ENCODE results near the gene CXCL9.
"Not testable (repeated sequence)": the region's sequence is repeated elsewhere in the genome, so short reads cannot be mapped to it uniquely, and the experiment has no call there.

Gene CXCL9

DNA sequence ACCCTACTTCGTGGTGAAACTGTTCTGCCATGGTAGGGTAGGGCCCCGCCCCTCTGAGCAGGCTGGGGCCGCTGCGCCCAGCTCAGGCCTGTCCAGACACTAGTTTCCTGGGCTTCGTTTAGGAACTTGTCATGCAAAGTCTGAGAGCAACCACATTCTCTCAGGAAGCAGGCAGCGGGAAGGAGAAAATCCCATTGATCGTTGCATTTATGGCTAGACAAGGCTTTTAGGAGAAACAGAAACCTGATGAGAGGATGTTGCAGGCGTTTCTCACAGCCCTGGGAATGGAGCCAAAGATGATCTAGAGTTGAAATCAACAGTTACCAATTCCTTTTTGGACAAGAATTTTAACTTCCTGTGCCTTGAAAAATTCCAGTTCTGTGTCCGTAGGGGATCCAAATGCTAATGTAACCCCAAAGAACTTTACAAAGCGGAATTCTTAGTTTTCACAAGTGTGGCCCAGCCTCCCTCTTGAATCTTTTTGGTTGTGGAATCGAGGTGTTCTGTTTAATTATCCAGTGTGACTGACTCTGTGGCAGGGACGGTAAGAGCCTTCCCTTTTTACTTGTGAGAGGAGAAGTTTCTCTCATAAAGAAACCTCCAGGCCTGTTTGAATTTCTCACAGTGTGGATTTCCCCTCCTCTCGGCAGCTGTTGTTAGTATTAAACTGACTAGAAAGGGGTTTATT lies 4.5 kb upstream of the CXCL9 start:
- DNase-seq (ENCODE audit: low spot score) = no peak

DNA sequence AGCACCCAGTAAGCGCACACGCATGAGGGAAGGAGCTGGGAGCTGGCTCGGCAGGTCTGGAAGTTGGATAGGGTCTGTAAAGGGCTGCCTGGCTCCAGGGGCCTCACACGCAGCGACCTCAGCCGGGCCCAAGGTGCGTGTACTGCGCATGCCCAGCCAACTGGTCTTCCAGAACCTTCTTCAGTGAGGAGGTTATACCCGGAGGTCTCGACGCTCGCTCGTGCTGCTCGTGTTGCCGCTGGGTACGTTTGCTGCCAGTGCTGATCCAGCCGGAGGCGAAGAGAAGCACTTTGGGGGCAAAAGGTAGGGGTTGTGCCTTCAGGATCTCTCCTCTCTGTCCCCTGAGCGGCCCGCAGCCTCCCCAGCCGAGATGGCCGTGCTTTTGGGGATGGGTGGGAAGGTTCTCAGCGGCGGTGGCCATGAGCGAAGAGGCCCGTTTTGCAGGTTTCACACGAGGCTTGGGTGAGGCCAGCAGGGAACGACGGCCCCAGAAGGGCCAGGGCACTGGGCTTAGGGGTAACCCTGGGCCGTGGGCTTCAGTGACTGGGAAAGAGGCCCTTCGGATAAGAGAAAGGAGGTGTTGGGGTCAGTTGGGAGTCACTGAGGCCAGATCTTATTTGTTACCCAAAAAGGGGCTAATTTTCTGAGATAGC lies 3.8 kb upstream of the CXCL9 start:
- no peak for DNase-seq (ENCODE audit: low spot score)

DNA sequence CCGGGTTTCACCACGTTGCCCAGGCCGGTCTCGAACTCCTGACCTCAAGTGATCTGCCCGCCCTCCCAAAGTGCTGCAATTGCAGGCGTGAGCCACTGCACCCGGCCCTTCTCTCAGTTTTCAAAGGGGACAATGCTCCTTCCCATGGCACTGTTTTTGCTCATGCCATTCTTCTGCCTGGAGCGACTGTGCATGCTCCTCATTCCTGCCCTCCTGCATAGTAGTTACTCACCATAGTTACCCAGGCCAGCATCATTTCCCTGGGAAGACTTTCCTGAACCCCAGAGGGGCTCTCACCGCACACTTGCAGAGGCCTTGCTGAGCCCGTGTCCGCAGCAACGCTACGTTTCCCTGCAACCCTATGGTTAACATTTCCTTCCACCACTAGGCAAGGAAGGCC lies 3.3 kb upstream of the CXCL9 start:
- no peak for DNase-seq (ENCODE audit: low spot score)

DNA sequence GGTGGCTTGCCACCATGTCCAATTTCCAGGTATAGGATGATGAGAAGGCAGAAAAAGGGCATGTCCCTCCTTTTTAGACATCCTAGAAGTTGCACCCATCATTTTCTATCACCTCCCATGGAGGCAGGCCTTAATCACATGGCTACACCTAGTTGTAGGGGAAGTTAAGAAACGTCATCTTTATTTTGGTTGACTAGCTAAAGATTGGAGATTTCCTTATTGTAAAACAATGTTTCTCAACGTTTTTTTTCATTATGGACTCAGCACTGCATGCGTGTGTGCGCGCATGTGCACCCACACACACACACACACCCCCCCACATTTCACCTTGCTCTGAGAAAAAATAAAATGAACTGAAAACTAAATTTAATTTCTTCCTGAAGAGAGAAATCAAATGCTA lies 2.0 kb upstream of the CXCL9 start:
- no peak for DNase-seq (ENCODE audit: low spot score)

DNA sequence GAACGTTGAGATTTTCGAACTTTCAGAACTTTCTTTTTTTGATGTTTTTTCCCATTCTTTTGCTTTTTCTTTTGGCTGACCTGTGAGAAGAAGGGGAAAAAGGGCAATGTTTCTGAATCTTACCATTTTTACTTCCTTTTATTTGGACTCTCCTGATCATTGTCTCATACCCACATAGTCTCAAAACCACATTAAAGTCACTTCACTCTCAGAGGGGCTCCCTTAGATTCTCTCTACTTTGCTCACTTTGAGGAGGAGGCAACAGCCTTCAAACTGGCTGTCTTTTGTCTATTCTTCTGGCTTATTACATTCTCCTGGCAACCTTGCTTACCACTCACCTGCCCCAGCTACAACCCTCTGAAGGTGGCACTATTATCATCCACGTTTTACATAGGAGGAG lies 3.7 kb downstream of the CXCL9 start:
- no peak for DNase-seq (ENCODE audit: low spot score)

DNA sequence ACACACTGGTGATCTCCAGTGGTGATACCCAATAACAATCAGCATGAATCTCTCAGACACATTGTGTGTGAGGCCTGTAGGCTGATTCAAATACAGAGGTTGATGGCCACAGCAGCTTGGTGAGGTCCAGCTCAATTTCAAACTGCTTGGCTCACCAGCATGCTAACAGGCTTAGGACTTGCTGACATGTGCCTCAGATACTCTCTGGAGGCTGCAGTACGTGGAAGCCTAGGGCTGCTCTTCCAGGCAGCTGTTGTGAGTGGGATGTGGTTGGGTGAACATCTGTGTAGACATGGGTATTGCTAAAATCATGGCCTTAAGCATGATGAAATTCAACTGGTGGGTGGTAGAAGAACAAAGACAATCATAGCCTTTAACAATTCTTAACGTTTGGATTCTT lies 4.3 kb downstream of the CXCL9 start:
- no peak for DNase-seq (ENCODE audit: low spot score)

DNA sequence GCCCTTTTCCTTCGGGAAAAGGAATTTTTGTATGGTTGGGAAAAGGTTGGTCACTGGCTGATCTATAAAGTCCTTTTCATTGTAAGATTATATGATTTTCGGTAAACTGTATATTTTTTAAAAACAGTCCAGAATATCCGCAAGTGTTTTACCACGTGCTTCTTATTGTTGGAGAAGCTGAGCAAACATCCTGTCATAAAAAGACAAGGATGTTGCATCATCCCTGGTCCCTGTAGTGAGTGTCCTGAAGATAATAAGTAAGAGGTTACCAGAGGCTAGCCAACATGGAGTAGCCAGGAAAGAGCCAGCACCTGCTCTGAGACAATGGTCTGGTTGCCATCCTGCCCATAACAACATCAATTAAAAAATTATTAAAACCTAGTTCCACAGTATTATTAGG lies 5.1 kb downstream of the CXCL9 start:
- DNase-seq (ENCODE audit: low spot score) = no peak

DNA sequence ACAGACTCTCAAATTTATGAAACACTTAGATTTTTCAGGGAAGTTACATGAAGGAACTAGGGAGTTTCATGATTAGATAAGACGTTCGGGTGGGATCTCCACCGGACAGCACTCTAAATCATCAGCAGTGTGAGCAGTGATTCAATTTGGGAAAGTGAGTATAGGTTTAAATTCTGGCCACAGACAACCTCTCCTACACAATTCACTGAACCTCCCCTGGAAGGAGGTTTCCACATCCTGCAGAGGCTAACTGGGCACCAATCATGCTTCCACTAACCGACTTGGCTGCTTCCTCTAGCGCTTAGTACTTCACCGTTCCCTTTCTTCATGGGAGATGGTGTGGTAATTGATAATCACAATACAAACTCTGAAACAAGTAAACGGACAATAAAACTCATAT lies 5.6 kb downstream of the CXCL9 start:
- DNase-seq (ENCODE audit: low spot score) = no peak

DNA sequence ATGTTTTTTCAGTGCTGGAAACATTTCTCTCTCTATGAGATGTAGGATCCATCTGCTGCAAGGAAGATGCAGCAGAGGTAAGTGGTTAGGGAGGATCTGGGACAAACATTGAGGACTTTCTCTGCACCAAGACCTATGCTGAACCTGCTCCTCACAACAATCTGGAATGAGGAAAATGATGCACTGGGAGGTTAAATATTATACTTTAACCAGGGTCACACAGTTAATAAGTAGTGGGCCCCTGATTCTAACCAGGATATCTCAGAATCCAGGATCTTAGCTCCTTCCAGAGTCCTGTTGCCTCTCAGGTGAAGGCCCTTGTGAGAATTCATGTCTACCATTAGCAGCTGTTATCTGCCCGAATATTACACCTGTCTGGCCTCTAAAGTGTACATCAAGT lies 7.0 kb downstream of the CXCL9 start:
- no peak for DNase-seq (ENCODE audit: low spot score)

DNA sequence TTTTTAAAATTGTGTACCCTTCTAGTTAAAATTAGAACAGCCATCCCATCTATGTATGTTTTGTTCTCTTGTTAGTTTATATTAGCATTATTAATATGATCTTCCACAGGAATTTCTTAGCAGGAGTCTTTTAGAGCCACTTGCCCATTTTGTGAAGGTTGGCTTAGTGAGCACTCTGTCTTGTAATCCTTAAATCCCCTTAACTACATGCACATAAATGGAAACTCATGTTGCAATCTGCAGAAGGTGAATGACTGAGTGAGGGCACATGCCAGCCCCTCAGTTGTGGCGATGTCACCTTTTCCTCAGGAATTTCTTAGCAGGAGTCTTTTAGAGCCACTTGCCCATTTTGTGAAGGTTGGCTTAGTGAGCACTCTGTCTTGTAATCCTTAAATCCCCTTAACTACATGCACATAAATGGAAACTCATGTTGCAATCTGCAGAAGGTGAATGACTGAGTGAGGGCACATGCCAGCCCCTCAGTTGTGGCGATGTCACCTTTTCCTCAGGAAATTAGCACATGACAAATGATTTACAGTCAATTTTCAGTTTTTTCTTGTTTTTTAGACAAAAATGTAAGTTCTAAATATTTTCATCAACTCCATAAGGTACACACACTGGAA lies 8.7 kb downstream of the CXCL9 start:
- not testable (repeated sequence) for DNase-seq (ENCODE audit: low spot score)

DNA sequence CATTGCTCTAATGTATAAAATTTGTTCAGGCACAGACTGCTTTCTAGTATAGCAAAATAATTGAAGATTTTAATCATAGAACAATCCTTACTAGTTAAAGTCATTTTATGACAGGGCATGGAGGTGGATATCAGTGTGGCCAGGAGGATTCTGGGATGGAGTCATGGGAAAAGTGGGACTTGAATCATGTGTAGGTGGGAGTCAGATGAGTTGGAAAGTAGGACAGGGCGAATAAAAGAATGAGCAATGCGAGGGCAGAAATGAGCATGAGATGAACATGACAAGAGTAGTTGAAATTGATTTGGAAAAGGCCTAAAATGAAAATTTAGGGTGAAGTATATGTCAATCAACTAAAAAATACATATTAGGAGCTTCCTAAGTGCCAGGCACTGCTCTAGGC lies 9.4 kb downstream of the CXCL9 start:
- DNase-seq (ENCODE audit: low spot score) = no peak

DNA sequence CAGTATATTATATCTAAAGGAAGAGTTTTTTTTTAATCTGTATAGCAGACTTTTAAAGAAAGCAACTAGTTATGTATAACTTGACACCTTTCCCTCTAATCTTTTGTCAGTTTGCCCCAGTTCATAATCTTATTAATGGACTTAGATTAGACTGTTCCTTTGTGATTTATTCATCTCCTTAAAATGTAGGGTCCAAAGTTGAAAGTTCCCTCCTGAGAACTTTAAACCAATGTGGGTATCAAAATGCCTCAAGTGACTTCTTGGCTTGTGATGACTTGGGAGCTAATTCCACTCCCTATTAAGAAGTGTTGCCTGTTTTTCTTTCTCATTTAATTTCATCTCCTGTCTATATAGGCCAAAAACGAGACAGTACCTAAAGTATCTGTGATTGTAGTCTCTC lies 10.2 kb downstream of the CXCL9 start:
- no peak for DNase-seq (ENCODE audit: low spot score)

DNA sequence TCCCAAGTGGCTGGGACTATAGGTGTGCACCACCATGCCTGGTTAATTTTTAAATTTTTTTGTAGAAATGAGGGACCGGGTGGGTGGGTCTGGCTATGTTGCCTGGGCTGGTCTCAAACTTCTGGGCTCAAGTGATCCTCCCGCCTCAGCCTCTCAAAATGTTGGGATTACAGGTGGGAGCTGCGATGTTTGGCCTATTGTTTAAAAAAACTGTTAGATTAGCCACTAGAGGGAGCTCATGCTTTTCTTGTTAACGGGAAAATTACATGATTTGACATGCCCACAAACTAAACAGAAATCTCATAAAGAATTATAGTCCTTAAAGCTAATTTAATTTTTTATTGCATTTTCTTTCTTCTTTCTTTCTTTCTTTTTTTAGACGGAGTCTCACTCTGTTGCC lies 11.6 kb downstream of the CXCL9 start:
- DNase-seq (ENCODE audit: low spot score) = peak; percentile 79

DNA sequence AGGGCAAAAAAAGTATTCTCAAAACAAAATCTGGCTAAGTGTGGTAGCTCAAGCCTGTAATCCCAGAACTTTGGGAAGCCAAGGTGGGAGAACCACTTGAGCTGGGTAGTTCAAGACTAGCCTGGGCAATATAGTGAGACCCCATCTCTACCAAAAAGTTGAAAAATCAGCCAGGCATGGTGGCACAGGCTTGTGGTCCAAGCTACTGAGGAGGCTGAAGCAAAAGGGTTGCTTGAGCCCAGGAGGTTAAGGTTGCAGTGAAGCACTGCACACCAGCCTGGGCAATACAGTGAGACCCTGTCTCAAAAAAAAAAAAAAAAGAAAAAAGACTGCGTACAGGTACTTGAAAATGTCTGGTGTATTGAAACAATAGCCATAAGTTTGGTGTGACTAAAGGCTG lies 14.8 kb downstream of the CXCL9 start:
- no peak for DNase-seq (ENCODE audit: low spot score)

DNA sequence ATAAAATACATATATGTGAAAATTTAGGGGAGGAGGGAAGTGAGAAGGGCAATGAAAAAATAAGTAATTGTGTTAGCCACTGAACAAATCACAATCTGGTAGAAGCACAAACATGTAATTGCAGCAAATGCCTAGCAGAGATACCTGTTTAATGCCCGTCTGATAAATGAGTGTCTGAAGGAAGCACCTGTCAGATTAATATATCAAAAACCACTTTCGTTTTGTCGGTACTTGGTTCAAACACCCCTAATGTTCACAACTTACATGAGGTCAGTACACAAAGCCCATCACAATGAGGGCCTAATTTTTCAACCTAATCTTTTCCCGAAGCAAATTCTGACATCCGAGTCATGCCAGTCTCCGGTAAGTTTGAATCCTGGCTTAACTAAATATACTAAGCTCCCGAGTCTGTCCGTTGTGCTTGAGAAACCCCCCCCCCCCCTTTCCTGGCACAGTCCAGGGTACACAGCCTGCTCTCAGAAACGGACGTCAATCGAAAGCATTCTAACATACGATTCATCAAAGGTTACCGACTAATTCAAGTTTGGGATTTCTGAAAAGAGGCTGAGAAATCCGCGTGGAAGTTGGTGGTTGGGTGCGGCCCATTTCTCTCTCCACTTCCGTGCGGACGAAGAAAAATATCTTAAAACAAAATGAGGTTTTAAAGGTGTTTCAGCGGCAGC lies 17.3 kb downstream of the CXCL9 start:
- no peak for DNase-seq (ENCODE audit: low spot score)

DNA sequence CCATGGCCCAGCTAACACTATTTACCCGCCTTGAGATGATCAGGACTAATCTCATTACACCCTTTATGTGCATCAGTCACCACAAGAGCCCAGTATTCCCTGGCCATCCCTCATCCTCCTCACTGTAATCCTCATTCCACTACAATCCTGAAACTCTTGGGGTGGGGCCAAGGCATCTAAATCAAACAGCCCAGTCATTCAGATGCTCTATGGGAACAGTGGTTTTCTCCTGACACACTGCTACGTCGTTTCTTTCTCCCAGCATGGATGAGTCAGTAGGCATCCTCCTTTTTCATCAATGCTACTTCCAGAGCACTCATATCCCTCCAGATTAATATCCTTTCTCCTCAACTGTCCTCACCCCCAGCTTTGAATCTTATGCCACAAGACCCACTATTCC lies 22.2 kb downstream of the CXCL9 start:
- no peak for DNase-seq (ENCODE audit: low spot score)

DNA sequence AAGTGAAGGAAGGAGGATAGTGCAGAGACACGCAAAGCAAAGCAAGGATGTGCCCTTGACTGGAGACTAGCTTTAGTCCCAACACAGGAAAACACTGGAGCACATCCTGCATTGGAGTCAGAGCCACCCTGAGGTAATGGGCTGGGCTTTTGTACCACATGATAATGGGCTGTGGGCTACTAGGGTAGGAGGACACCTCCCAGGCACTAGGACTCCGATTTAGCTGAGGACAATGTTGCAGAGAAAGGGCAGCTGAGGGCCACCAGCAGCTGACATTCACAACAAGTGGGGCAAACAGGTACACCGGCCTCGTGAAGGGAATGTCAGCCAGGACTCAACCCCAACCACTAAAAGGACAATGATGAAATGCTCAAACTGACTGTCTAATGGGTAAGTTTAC lies 26.7 kb downstream of the CXCL9 start:
- DNase-seq (ENCODE audit: low spot score) = no peak

DNA sequence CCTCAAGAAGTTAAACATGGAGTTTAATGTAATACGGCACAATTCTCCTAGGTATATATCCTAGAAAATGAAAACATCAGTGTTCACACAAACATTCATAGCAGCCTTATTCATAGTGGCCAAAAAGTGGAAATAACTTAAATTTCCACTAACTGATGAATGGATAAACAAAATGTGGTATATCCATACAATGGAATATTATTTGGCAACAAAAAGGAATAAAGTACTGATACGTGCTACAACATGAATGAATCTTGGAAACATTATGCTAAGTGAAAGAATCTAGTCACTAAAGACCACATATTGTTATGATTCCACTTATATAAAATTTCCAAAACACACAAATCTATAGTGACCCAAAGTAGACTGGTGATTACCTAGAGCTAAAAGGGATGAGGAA lies 31.1 kb downstream of the CXCL9 start:
- DNase-seq (ENCODE audit: low spot score) = no peak

DNA sequence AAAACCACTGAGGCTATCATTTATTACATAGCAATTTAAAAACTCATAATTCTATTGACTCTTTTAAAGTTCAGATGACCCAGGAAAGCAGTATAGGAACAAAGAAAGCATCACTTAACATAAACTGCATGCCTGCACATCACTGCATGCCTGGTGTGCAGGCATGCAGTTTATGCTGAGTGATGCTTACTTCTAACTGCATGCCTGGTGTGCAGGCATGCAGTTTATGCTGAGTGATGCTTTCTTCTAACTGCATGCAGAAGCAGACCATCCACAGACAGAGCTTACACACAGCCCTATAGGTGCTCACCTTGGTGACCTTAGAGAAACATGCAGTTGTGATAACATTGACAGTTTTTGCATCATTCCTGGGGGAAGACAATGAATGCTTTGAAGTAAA lies 33.5 kb downstream of the CXCL9 start:
- DNase-seq (ENCODE audit: low spot score) = no peak

DNA sequence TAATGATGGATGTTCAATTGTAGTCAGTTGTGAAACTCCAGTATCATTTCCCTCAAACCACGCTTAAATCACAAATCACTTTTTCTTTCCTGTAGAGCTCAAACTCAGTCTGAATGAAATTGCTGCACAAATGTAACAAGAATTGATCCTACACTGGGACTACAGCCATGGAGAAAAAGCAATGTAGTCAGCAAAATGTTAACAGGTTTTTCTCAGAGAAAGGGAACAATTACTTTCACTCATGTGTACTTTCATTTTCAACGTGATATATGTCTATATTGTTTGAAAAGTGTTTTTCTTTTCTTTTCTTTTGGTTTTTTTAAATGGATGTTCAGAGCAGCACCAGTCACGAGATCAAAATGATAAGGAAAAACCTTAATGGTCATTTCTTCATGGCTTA lies 39.2 kb downstream of the CXCL9 start:
- DNase-seq (ENCODE audit: low spot score) = no peak

DNA sequence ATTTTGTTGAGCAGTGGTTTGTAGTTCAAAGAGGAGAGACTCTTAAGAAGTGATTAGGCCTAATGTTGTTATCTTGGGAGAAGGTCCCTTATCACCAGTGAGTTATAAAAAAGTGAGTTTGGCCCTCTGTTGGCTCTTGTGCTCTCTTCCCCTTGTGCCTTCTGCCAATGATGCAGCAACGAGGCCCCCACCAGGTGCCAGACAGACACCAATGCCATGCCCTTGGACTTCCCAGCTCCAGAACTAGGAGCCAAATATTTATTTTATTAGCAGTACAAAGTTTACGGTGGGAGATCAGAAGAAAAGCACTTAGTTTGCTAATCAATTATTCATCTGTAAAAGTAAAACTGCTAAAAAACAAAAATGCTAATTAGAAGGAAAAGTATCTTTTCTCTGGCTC lies 43.8 kb downstream of the CXCL9 start:
- DNase-seq (ENCODE audit: low spot score) = no peak

DNA sequence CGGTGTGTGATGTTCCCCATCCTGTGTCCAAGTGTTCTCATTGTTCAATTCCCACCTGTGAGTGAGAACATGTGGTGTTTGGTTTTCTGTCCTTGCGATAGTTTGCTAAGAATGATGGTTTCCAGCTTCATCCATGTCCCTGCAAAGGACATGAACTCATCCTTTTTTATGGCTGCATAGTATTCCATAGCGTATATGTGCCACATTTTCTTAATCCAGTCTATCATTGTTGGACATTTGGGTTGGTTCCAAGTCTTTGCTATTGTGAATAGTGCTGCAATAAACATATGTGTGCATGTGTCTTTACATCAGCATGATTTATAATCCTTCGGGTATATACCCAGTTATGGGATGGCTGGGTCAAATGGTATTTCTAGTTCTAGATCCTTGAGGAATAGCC lies 45.2 kb downstream of the CXCL9 start:
- not testable (repeated sequence) for DNase-seq (ENCODE audit: low spot score)

DNA sequence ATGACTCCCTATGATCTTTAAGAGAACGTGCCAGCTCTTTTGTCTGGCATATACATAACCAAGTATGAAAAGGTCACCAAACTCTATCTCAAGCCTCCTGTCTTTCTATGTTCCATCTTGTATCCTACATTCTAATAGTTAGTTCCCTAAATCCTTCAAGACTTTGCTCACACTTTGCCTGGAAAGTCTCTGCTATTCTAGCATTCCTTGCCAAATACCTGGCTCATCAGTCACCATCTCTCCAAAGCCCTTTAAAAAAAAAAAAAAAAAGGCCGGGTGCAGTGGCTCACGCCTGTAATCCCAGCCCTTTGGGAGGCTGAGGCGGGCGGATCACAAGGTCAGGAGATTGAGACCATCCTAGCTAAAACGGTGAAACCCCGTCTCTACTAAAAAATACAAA lies 48.8 kb downstream of the CXCL9 start:
- DNase-seq (ENCODE audit: low spot score) = not testable (repeated sequence)

All from activated CD4-positive, alpha-beta T cell treated with anti-CD3 and anti-CD28 coated beads, Interleukin-2, Interleukin-4, amounts not matched to agents 100 ng/mL and 50 ng/mL, durations not matched to agents 16 hours and 8 hours (primary cell).